CD4-positive, alpha-beta T cell (primary cell): ENCODE results near the gene NANOS1. TPM values are rescaled to one million over a fixed set of nuclear protein-coding genes. Genes with fewer than 3 reads are reported as not detected.

ENCODE experiments used
- ATAC-seq: fragments of 200-7000 bp; cut with Tn5 transposase; one replicate; pipeline ENCODE4 v1.10.0; 2022; ENCODE audit warnings: mild to moderate bottlenecking; ENCODE audit not compliant: poor library complexity
- CTCF ChIA-PET: fragments of 350-600 bp; sonication (Branson Sonifier 250); formaldehyde crosslinking; loops from one replicate; lab custom pipeline; 2021; ENCODE audit warnings: antibody characterized with exemption, inconsistent platforms; lab: Charles Lee
- POLR2A ChIA-PET: fragments of 350-600 bp; sonication (Branson Sonifier 250); formaldehyde crosslinking; loops from one replicate; lab custom pipeline; 2021; ENCODE audit warnings: antibody characterized with exemption, inconsistent platforms; lab: Charles Lee
- DNase-seq, 14 experiments: peaks; one replicate each; pipeline ENCODE4 v3.0.0-alpha.2; 2013 to 2020; ENCODE audit warnings: mixed read lengths in 2 of 14
- H3K27ac ChIP-seq, 2 donors: one replicate each; pipeline versions ENCODE4 v1.5.1 to v1.7.0; 2013; ENCODE audit warnings: low read length in 2 of 2, low read depth in 1 of 2, mild to moderate bottlenecking in 1 of 2
- H3K27me3 ChIP-seq, 2 experiments: 1 replicate in 1 of 2; 2 replicates in 1 of 2; pipeline versions ENCODE4 v1.6.1 to v1.7.0; 2013; ENCODE audit warnings: low read length in 2 of 2, control low read depth in 1 of 2, mild to moderate bottlenecking in 1 of 2, moderate library complexity in 1 of 2; ENCODE audit not compliant: insufficient read depth in 2 of 2, control insufficient read depth in 1 of 2
- H3K36me3 ChIP-seq: one replicate; pipeline ENCODE4 v1.6.1; 2013; ENCODE audit warnings: low read length, control low read depth; ENCODE audit not compliant: insufficient read depth
- H3K4me1 ChIP-seq: one replicate; pipeline ENCODE4 v1.6.1; 2013; ENCODE audit warnings: low read length, control low read depth; ENCODE audit not compliant: insufficient read depth
- H3K4me3 ChIP-seq: one replicate; pipeline ENCODE4 v1.5.1; 2013; ENCODE audit warnings: mild to moderate bottlenecking, low read length, moderate library complexity
- H3K9me3 ChIP-seq, 2 experiments: 1 replicate in 1 of 2; 2 replicates in 1 of 2; pipeline versions ENCODE4 v1.6.1 to v1.7.0; 2013; ENCODE audit warnings: low read length in 2 of 2, mild to moderate bottlenecking in 2 of 2, control low read depth in 1 of 2, moderate library complexity in 1 of 2; ENCODE audit not compliant: control insufficient read depth in 1 of 2, insufficient read depth in 1 of 2
- H3K27ac Mint-ChIP-seq: one replicate; pipeline ENCODE4 v1.8.0; 2020; ENCODE audit warnings: mixed read lengths
- H3K27me3 Mint-ChIP-seq: one replicate; pipeline ENCODE4 v1.8.0; 2021; ENCODE audit warnings: mixed read lengths
- H3K36me3 Mint-ChIP-seq: one replicate; pipeline ENCODE4 v1.8.0; 2021; ENCODE audit warnings: low read depth, mixed read lengths
- H3K4me1 Mint-ChIP-seq: one replicate; pipeline ENCODE4 v1.8.0; 2021; ENCODE audit warnings: low read depth, mixed read lengths
- H3K4me3 Mint-ChIP-seq: one replicate; pipeline ENCODE4 v1.8.0; 2020; ENCODE audit warnings: mild to moderate bottlenecking, mixed read lengths
- H3K9me3 Mint-ChIP-seq: one replicate; pipeline ENCODE4 v1.8.0; 2020; ENCODE audit warnings: mixed read lengths
- CTCF ChIP-seq: fragments of 200-600 bp; IDR thresholded peaks from one replicate; pipeline ENCODE4 v1.8.0; 2022; ENCODE audit warnings: antibody characterized with exemption, mild to moderate bottlenecking
- intact Hi-C, 2 experiments: fragments of 100-400 bp; cut with DNase I in 1 of 2; cut with micrococcal nuclease in 1 of 2; formaldehyde crosslinking; loops; one replicate each; pipeline versions ENCODE4 v1.15.1 to v1.9.0; 2023 to 2025; cut with DNase I, micrococcal nuclease
- polyA plus RNA-seq, 2 donors: library from polyadenylated mRNA; unstranded; fragments of 120-200 nt; gene quantifications; one replicate each; pipeline ENCODE4 v1.2.1, GENCODE V29; 2013
- total RNA-seq, 174 experiments: library from RNA in 2 of 174; stranded (reverse) in 2 of 174; gene quantifications; one replicate each; pipeline ENCODE4 v1.2.3 and lab custom pipeline; 2021 to 2026

NANOS1 gene
- total RNA-seq (under 1 TPM; 0.08 to 0.14 TPM), total RNA-seq (lab: John Stamatoyannopoulos, UW) (0 to 2.4 (median 0.33) reads per million in 172 experiments)
- not detected for polyA plus RNA-seq (2013, experiment 1 of 2)
- polyA plus RNA-seq (2013, experiment 2 of 2) = 0.19 TPM

- no peaks in the 10 kb centered on the region for H3K9me3 ChIP-seq
- no peak within 1 kb of the TSS for H3K27ac ChIP-seq
- H3K27me3 ChIP-seq = no peaks in the 10 kb centered on the region
- H3K4me1 ChIP-seq = peaks cover 13% of the 10 kb centered on the region
- intact Hi-C loops = loop anchor here (2.0 to 5.0 kb wide), 4 partner anchors 37 to 463 kb away; partner anchors contain the start of gene CACUL1 (in 1 of the 2)
- peak; percentile 7 for ATAC-seq
- CTCF ChIA-PET = no interaction called here
- POLR2A ChIA-PET = interaction anchor here (0.6 to 1.3 kb wide), 3 partner anchors 65 to 372 kb away, joined by 3 to 4 read pairs (median 3); partner anchors contain the start of gene DENND10
- Mint-ChIP-seq H3K4me1 (peaks cover 23% of the 10 kb centered on the region), H3K27ac (no peak within 1 kb of the TSS), H3K9me3 (no peaks in the 10 kb centered on the region), H3K36me3 (peaks cover 26% of the 10 kb centered on the region), H3K27me3 (no peaks in the 10 kb centered on the region), H3K4me3 (peak within 1 kb of the TSS; percentile 87)
- no peak for TF ChIP-seq CTCF
- H3K4me3 ChIP-seq = peak within 1 kb of the TSS; percentile 55
- peaks cover 21% of the 10 kb centered on the region for H3K36me3 ChIP-seq
- peak in 2 of 14 experiments; percentile 10 to 16 for DNase-seq
Measured at GRCh38 chr10:119029613-119030420, at the start of gene NANOS1. Gene NANOS1 (plus strand): TSS chr10:119029714. CDS start chr10:119029802, 88 bp downstream.

- ATAC-seq = no peak
- DNase-seq = no peak
- no peaks in the 10 kb centered on the region for H3K4me1 Mint-ChIP-seq
- Histone ChIP-seq H3K4me3 (no peak overlapping the region), H3K9me3 (peaks cover 6 to 18% of the 10 kb centered on the region in 2 experiments), H3K27me3 (no peaks in the 10 kb centered on the region), H3K4me1 (no peaks in the 10 kb centered on the region), H3K36me3 (no peaks in the 10 kb centered on the region), H3K27ac (no peak overlapping the region)
- no peak overlapping the region for H3K27ac Mint-ChIP-seq
- H3K4me3 Mint-ChIP-seq = no peak overlapping the region
- H3K27me3 Mint-ChIP-seq = peaks cover 14% of the 10 kb centered on the region
- ChIA-PET CTCF (no interaction called here), POLR2A (no interaction called here)
- H3K9me3 Mint-ChIP-seq = peaks cover 5% of the 10 kb centered on the region
- intact Hi-C loops = no loop called here
- peaks cover 11% of the 10 kb centered on the region for H3K36me3 Mint-ChIP-seq
- no peak for TF ChIP-seq CTCF
Measured at GRCh38 chr10:118980135-118980865, 49.2 kb upstream of the NANOS1 start.

GRCh38 chr10:118980870-118981269 is 48.6 kb upstream of the NANOS1 start:
- POLR2A ChIA-PET = no interaction called here
- no peak for ATAC-seq
- CTCF ChIA-PET = no interaction called here

More at GRCh38 chr10:118980870-118981269, 48.6 kb upstream of the NANOS1 start:
- H3K4me1 Mint-ChIP-seq = no peaks in the 10 kb centered on the region
- H3K27ac Mint-ChIP-seq = no peak overlapping the region
- Histone ChIP-seq H3K4me3 (no peak overlapping the region), H3K27me3 (no peaks in the 10 kb centered on the region), H3K36me3 (no peaks in the 10 kb centered on the region), H3K27ac (no peak overlapping the region), H3K4me1 (no peaks in the 10 kb centered on the region), H3K9me3 (peaks cover 11 to 21% of the 10 kb centered on the region in 2 experiments)
- no peak for TF ChIP-seq CTCF
- peaks cover 16% of the 10 kb centered on the region for H3K36me3 Mint-ChIP-seq
- peaks cover 9% of the 10 kb centered on the region for H3K9me3 Mint-ChIP-seq
- intact Hi-C loops = no loop called here
- no peak overlapping the region for H3K4me3 Mint-ChIP-seq
- peaks cover 14% of the 10 kb centered on the region for H3K27me3 Mint-ChIP-seq
- DNase-seq = no peak
